Activated naive CD4-positive, alpha-beta T cell treated with anti-CD3 and anti-CD28 coated beads, Interleukin-2, amount 50 U/mL, for 24 hours (primary cell): ENCODE data around the gene ITGA5.

Experiments
- H3K27ac Mint-ChIP-seq: one replicate; pipeline ENCODE4 v1.8.0; 2021; ENCODE audit warnings: mild to moderate bottlenecking, mixed read lengths
- H3K27me3 Mint-ChIP-seq: one replicate; pipeline ENCODE4 v1.8.0; 2021; ENCODE audit warnings: mixed read lengths
- H3K36me3 Mint-ChIP-seq: one replicate; pipeline ENCODE4 v1.8.0; 2021; ENCODE audit warnings: mixed read lengths
- H3K4me1 Mint-ChIP-seq: one replicate; pipeline ENCODE4 v1.8.0; 2021; ENCODE audit warnings: mixed read lengths
- H3K4me3 Mint-ChIP-seq: one replicate; pipeline ENCODE4 v1.8.0; 2021; ENCODE audit warnings: mild to moderate bottlenecking, mixed read lengths
- H3K9me3 Mint-ChIP-seq: one replicate; pipeline ENCODE4 v1.8.0; 2021; ENCODE audit warnings: mixed read lengths

ITGA5 gene

DNA sequence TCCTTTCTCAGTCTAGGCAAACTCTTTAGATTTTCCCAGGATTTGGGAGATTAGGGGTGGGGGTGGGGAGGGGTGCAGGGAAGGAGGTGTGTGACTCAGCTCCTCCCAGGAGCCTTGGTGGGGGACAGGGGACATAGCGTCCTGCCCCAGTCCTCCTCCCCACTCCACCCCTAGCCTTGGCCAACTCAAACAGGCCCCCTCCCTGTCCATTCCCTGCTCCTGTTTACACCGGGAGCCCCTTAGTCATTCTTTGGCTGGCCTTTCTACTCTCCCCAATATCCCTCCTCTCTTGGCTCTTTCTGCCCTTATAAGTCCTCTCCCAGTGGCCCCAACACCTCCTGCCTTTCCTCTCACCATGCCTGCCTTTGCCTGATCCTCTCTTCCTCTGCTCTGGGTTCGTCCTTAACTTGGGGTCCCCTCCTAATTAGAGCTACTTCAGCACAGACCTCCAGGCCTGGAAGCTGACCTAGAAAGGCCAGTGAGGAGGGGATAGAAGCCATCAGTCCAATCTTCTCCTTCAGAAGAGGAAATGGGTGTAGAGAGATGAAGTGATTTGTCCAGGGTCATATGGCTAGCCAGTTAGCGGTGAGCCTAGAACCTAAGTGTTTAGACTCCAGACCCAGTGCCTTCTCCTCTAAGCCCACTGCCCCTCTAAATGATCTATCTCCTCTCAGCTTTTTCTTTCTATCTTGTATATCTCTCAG lies 2.3 kb upstream of the ITGA5 start:
- H3K4me1 Mint-ChIP-seq, result peaks cover 60% of the 10 kb centered on the region
- H3K9me3 Mint-ChIP-seq, result no peaks in the 10 kb centered on the region
- H3K27me3 Mint-ChIP-seq, result no peaks in the 10 kb centered on the region
- no peaks in the 10 kb centered on the region for H3K36me3 Mint-ChIP-seq
- peak overlapping the region; percentile 38 for H3K4me3 Mint-ChIP-seq
- peak overlapping the region; percentile 48 for H3K27ac Mint-ChIP-seq

DNA sequence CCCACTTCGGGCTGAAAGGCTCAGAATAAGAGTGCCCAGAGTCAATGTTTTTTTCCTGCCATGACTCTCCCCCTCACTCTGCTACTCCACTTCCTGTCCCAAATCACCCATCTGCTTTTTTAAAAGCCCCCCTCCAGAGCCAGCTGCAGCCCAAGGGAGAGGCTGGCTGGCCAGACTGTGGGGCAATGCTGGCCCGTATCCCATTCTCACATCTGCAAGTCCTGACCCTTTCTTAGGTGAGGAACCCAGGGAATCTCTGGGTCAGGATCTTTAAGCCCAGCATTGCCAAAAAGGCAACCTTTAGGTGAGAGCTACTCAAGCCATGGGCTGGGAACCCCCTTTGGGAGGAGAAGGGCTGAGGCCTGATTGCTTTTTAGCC lies 1.7 kb upstream of the ITGA5 start:
- Mint-ChIP-seq H3K4me1 (peaks cover 60% of the 10 kb centered on the region), H3K9me3 (no peaks in the 10 kb centered on the region), H3K27me3 (no peaks in the 10 kb centered on the region), H3K4me3 (peak overlapping the region; percentile 73), H3K27ac (peak overlapping the region; percentile 30), H3K36me3 (no peaks in the 10 kb centered on the region)

DNA sequence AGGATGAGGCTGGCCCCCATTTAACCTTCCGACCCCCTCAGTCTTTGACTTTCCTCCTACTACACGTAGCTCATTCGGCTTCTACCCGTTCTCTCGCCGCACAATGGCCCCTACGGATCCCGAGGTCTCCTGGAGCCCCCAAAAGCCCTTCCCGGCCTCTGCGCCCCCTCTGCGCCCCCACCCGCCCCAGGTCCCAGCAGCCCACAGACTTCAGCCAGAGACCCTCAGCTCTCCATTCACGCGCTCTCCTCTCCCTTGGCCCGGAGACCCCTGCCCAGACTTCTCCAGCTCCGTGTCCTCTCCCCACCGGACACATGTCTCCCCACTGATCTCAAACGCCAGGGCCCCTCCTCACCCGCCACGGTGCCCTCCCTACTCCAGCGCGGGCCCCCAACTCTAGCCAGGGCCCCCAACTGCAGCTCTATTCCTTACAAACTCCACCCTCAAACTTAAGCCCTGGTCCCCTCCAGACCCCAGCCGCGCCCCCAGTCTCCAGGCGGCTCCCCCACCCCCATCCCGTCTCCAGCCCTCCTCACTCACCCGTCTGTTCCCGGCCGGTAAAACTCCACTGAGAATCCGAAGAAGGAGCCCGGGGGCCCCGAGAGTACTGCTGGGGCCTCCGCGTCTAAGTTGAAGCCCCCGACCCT lies 502 bp downstream of the ITGA5 start:
- Mint-ChIP-seq H3K36me3 (no peaks in the 10 kb centered on the region), H3K4me1 (peaks cover 72% of the 10 kb centered on the region), H3K27me3 (no peaks in the 10 kb centered on the region), H3K4me3 (peak overlapping the region; percentile 92), H3K9me3 (no peaks in the 10 kb centered on the region), H3K27ac (peak overlapping the region; percentile 97)

DNA sequence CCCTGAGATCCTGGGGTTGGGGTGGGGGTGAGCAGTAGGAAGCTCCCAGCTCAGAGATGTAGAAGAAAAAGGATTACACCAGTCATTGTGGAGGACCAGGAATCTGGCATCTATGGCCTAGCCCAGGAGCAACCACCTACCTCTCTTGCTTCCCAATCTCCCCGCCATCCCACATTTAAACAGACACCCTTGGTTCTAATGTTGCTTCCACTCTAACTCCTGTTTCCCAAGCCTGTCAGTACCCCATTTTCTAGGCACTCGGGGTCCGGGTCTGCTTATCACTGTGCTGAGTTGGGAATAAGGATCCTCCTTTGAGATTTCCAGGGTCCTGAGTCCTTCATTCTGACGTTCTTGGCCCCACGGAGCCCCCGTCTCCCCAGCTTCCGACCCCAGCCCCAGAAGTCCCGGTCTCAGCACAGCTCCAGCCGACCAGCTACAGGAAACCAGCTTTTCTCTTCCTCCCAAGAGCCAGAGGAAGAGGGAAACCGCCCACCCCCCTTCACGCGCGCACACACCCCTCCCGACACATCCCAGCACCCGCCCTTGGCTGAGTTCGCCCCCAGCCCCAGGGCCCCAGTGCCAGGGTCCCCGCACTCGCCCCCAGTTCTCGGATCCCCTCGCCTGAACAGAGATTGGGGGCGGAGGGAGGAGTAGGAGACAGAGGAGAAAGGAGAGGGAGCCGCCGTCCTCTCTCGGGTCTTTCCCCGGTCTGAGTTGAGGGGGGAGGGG lies 1.2 kb downstream of the ITGA5 start:
- Mint-ChIP-seq H3K4me3 (peak overlapping the region; percentile 92), H3K9me3 (no peaks in the 10 kb centered on the region), H3K36me3 (no peaks in the 10 kb centered on the region), H3K4me1 (peaks cover 74% of the 10 kb centered on the region), H3K27me3 (no peaks in the 10 kb centered on the region), H3K27ac (peak overlapping the region; percentile 97)

DNA sequence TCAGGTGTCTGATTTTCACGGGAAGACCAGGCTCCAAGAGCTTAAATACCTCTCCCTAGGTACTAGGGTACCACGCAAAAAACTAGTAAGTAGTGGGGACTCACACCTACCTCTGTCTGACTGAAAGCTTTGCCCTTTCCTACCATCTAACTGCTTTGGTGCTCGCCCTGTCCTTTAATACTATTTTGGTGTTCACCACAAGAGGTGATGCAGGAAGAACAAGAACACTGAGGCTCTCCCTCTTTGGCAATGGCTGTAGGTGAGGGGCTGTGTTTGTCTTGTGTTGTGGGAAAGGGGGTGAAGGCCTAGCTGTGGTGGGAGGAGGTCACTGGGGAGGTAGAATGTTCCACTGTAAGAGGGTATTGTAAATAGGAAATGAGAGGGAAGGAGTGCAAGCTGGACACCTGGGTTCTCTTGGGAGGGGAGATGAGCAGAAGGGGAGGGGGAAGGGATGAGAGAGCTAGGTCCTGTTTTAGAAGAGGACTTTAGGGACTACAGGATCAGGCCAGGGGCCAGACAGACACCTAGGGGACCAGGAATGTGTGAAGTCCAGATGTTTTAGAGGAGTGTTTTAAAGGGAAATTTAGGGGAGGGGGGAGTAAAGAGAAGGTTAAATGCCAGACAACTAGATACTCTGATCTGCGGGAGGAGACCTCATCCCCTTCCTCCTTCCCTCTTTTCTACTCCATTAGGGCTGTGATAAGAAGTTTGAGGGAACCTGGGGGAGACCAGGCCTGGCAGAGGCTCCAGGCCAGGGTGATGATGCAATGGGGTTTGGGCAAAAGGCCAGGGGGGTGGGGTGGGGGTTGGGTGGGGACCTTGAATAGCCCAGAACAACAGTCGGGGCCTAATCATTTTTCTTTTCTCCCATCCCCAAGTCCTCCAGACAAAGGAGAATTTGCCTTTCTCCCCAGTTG lies 2.1 kb downstream of the ITGA5 start:
- H3K4me1 Mint-ChIP-seq, result peaks cover 79% of the 10 kb centered on the region
- H3K27ac Mint-ChIP-seq, result peak overlapping the region; percentile 97
- no peaks in the 10 kb centered on the region for H3K27me3 Mint-ChIP-seq
- H3K4me3 Mint-ChIP-seq, result peak overlapping the region; percentile 92
- H3K9me3 Mint-ChIP-seq, result no peaks in the 10 kb centered on the region
- no peaks in the 10 kb centered on the region for H3K36me3 Mint-ChIP-seq

DNA sequence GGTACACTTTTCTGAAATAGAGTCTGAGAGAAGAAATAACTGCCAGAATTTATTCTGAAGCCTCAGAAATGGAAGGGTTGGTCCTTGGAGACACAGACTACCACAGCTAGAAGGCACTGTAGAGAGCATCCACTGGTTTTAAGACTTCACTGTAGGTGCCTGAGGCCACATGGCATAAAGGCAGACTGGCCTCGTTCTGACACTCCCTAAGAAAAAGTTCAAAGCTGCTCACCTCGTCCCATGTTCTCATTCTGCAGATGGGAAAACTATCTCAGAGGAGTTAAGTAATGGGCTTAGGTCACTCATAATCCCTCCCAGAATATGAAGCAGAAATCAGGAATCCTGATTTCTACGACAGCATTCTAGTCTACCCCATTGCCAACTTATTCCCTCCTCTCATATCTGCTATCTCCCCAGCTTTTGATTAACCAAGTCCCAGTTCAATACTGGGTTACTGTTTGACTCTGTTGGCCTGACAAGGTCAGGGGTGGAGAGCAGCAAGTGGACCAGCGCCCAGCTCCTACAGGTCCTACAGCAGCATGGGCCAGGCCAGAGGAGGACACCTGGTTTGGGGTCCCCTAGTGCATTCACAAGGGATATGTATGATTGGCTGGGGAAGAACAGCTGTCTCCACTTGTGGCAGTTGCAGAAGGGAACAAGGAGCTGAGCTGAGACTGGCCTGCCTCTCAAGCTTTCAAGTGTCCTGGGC lies 3.7 kb downstream of the ITGA5 start:
- H3K4me1 Mint-ChIP-seq, result peaks cover 76% of the 10 kb centered on the region
- peaks cover 3% of the 10 kb centered on the region for H3K36me3 Mint-ChIP-seq
- no peaks in the 10 kb centered on the region for H3K9me3 Mint-ChIP-seq
- H3K27ac Mint-ChIP-seq, result peak overlapping the region; percentile 97
- peak overlapping the region; percentile 92 for H3K4me3 Mint-ChIP-seq
- H3K27me3 Mint-ChIP-seq, result no peaks in the 10 kb centered on the region

DNA sequence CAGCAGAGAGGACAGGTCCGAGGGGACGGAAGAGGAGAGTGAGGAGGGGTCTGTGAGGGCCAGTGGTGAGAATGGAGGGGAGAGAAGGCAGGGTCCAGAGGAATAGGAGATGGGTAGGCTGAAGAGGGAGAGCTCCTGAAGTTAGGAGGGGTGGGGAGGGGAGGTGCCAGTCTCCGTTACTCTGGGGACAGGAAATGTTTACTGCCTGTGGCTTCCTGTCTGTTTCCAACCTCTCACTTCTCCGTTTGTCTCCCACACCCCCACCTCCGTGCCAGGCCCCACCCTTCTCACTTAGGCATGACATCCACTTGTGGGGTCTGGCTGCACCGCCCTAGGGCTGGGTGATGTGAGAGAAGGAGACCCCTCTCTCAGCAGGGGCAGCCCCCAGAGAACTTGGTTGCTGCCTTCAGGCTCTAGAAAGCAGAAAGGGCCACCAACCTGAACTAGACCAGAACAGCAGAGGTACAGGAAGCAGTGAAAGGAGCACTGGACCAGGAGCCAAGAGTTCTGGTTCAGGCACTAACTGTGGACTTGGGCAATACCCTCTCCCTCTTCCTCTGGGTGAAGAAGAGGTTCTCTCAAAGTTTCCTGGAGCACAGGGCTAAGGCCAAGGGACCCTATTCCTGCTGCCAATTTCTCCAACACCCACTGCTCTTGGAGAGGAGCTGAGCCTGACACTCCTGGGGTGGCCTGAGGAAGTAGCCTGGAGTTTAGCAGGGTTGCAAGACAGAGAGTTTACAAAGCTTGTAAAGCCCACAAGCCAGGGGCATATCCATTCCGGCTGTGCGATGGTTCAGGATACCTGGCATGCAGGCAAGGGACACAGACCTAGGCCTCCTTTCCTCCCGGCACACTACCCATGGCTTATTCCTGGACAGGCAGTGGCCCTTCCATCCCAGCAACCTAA lies 5.5 kb downstream of the ITGA5 start:
- peak overlapping the region; percentile 90 for H3K27ac Mint-ChIP-seq
- peaks cover 72% of the 10 kb centered on the region for H3K4me1 Mint-ChIP-seq
- peaks cover 3% of the 10 kb centered on the region for H3K36me3 Mint-ChIP-seq
- peak overlapping the region; percentile 79 for H3K4me3 Mint-ChIP-seq
- no peaks in the 10 kb centered on the region for H3K27me3 Mint-ChIP-seq
- no peaks in the 10 kb centered on the region for H3K9me3 Mint-ChIP-seq

DNA sequence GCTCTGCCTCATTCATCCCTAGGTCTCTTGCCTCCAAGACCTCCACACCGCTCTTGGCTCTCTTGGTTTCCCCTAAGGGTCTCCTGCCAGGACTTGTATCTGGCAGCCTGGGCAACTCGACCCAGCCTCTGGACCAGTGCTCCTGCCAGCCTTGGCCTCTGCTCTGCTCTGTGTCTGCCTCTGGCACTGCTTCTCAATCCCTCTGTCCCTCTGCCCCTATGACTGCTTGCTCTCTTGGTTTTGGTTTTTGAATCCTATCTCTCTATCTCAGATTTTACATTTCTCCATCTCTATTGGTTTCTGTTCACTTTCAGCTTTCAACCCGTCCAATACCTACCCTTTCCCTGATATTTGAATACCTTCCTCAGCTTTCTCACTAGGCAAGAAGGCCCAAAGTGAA lies 6.3 kb downstream of the ITGA5 start:
- peaks cover 3% of the 10 kb centered on the region for H3K36me3 Mint-ChIP-seq
- H3K27ac Mint-ChIP-seq, result peak overlapping the region; percentile 90
- no peaks in the 10 kb centered on the region for H3K27me3 Mint-ChIP-seq
- H3K9me3 Mint-ChIP-seq, result no peaks in the 10 kb centered on the region
- peak overlapping the region; percentile 79 for H3K4me3 Mint-ChIP-seq
- peaks cover 76% of the 10 kb centered on the region for H3K4me1 Mint-ChIP-seq

DNA sequence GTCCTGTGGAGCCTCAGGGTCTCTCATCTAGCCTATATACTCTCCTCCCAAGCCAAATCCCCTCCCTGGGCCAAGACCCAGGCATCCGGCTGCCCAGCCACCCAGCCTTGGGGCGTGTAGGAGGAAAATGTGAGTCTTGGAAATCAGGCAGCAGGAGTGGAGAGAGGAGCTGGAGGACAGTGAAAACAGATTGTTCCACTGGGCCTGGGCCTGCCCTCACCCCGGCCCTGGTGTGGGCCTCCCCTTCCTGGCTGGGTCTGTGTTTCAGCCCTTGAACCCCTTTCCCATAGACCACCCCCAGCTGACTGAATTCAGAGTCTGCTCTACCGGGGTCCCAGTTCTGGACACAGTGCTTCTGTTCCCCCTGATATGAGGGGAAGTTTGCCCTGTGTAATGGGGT lies 6.7 kb downstream of the ITGA5 start:
- Mint-ChIP-seq H3K36me3 (peaks cover 3% of the 10 kb centered on the region), H3K9me3 (no peaks in the 10 kb centered on the region), H3K4me1 (peaks cover 77% of the 10 kb centered on the region), H3K27me3 (no peaks in the 10 kb centered on the region), H3K4me3 (peak overlapping the region; percentile 79), H3K27ac (peak overlapping the region; percentile 90)

DNA sequence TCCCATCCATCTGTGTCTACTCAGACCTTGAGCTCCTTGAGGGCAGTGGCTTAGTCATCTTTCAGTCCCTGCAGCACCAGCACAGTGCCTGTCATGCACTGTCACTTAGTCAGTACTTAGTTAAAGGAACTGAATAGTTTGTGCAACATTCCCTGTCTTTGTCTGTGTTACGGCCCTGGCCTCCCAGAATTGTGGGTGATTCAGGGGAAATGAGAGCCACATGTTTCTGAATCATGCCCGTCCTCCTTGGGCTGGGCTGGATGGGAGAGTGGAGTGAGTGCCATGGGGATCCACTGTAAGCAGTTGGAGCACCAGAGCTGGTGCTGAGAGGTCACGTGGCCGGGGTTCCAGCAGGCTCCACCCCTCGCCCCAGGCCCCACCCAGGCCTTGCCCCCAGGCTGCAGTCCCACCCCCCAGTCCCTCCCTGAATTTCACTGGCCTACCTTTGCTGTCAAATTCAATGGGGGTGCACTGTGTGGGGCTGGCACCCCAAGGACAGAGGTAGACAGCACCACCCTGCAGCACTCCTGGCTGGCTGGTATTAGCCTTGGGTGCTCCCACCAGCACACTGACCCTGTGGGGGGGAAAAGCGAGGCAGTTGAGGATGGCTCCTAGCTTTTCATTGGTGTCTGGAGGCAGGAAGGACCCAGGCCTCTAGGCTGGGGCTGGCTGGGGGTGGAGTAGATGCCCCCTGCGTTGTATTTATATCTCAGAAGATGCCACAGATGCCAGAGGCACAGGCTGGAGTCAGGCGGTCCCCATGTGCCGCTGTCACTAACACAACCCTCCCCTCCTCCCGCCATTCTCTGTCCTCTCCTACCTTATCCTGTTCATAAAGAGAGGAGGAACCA lies 7.5 kb downstream of the ITGA5 start:
- Mint-ChIP-seq H3K9me3 (no peaks in the 10 kb centered on the region), H3K36me3 (peaks cover 3% of the 10 kb centered on the region), H3K4me3 (peak overlapping the region; percentile 79), H3K27me3 (no peaks in the 10 kb centered on the region), H3K27ac (peak overlapping the region; percentile 90), H3K4me1 (peaks cover 77% of the 10 kb centered on the region)

DNA sequence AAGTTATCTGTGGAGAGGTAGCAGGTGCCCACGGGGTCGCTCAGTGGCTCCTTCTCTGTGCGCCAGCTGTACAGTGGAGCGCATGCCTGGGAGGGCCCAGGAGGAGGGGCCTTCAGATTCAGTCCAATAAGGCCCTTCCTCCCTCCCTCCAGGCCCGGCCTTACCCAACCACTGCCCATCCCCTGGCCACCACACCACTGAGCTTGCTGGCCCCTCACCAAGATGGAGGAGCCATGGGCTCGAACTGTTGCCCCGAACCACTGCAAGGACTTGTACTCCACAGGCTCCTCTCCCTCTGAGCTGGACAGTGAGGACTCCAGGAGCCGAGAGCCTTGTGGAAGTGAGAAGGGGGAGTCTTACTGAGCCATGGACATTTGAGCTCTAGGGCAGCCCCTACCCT lies 9.8 kb downstream of the ITGA5 start:
- Mint-ChIP-seq H3K27me3 (no peaks in the 10 kb centered on the region), H3K27ac (peak overlapping the region; percentile 81), H3K4me3 (no peak overlapping the region), H3K9me3 (no peaks in the 10 kb centered on the region), H3K4me1 (peaks cover 77% of the 10 kb centered on the region), H3K36me3 (peaks cover 10% of the 10 kb centered on the region)

DNA sequence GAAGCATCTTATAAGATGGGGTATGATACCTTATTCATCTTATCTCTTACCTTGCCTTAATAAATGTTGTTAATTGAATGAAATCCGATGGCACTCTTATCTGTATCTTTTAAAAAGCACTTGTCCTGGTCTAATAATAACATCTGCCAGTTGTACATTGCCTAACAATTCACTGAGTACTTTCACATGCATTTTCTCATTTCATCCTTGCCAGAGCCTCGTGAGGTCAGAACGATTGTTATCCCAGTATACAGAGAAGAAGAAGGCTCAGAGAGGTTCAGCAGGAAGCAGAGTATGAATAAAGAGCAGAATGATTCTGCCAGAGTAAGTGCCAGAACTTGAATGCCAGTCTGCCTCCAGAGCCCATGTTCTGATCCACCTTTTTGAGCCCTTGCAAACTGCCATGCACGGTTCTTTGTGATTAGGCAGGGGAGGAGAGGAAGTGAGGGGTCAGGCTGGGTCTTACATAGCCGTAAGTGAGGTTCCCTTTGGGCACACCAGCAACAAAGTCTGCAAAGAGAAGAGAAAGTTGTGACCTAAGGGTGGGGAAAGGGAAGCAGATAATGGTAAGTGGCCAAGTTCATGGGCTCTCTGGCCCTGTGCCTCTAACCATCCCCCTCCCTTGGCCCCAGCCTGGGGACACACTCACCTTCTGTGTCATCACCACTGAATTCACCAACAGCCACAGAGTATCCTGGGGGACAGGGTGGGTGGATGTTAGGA lies 11.7 kb downstream of the ITGA5 start:
- Mint-ChIP-seq H3K4me1 (peaks cover 60% of the 10 kb centered on the region), H3K27me3 (no peaks in the 10 kb centered on the region), H3K36me3 (peaks cover 10% of the 10 kb centered on the region), H3K9me3 (no peaks in the 10 kb centered on the region), H3K4me3 (no peak overlapping the region), H3K27ac (peak overlapping the region; percentile 80)

DNA sequence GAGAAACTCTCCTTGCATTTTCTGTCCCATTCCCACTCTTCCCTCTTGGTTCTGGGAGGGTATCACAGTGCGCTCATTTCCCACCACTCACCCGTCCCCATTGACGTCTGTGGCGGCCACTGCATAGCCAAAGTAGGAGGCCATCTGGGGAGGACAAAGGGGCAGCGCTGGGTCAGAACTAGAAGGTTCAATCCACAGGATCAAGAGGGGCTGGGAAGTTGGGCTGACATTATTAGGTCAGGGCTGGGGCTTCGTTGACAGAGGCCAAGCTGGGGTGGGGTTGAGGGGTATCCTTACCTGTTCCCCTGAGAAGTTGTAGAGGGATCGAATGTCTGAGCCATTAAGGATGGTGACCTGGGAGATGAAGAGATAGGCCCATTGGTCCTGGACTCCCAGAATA lies 13.5 kb downstream of the ITGA5 start:
- no peaks in the 10 kb centered on the region for H3K27me3 Mint-ChIP-seq
- peaks cover 45% of the 10 kb centered on the region for H3K4me1 Mint-ChIP-seq
- H3K27ac Mint-ChIP-seq, result no peak overlapping the region
- no peak overlapping the region for H3K4me3 Mint-ChIP-seq
- H3K36me3 Mint-ChIP-seq, result peaks cover 7% of the 10 kb centered on the region
- H3K9me3 Mint-ChIP-seq, result no peaks in the 10 kb centered on the region
